GM23248 (cell line): Measurements from ENCODE around the gene TSEN34. TPM values are rescaled to one million over a fixed set of nuclear protein-coding genes. Genes with fewer than 3 reads are reported as not detected.
A peak's percentile ranks its signal among the peaks of the same experiment; 100 is the strongest.

ENCODE experiments used
- DNase-seq: peaks from one replicate; pipeline ENCODE4 v3.0.0-alpha.2; 2015
- H2AFZ ChIP-seq: fragments of 200-600 bp; sonication (generic); 2 replicates; pipeline ENCODE4 v1.6.1; 2016; ENCODE audit warnings: antibody characterized with exemption
- H3F3A ChIP-seq: fragments of 200-600 bp; sonication (generic); 2 replicates; pipeline ENCODE4 v1.6.1; 2016; ENCODE audit warnings: mild to moderate bottlenecking, antibody characterized with exemption, mixed run types; ENCODE audit not compliant: insufficient read depth
- H3K27ac ChIP-seq: fragments of 200-600 bp; sonication (generic); 2 replicates; pipeline ENCODE4 v1.5.1; 2016; ENCODE audit warnings: mild to moderate bottlenecking
- H3K27me3 ChIP-seq: fragments of 200-600 bp; sonication (generic); replicated peaks from 2 replicates; pipeline ENCODE4 v1.6.1; 2016; ENCODE audit warnings: mild to moderate bottlenecking; ENCODE audit not compliant: insufficient read depth
- H3K36me3 ChIP-seq: fragments of 200-600 bp; sonication (generic); 2 replicates; pipeline ENCODE4 v1.6.1; 2016; ENCODE audit warnings: low read depth, mild to moderate bottlenecking
- H3K4me1 ChIP-seq: fragments of 200-600 bp; sonication (generic); 2 replicates; pipeline ENCODE4 v1.6.1; 2016; ENCODE audit warnings: mild to moderate bottlenecking; ENCODE audit not compliant: insufficient read depth
- H3K4me2 ChIP-seq: fragments of 200-600 bp; sonication (generic); one replicate; pipeline ENCODE4 v1.6.1; 2016; ENCODE audit warnings: mild to moderate bottlenecking; ENCODE audit not compliant: unreplicated experiment
- H3K4me3 ChIP-seq: fragments of 200-600 bp; sonication (generic); 2 replicates; pipeline ENCODE4 v1.5.1; 2016; ENCODE audit warnings: mild to moderate bottlenecking
- H3K79me2 ChIP-seq: fragments of 200-600 bp; sonication (generic); 2 replicates; pipeline ENCODE4 v1.6.1; 2016; ENCODE audit warnings: mild to moderate bottlenecking; ENCODE audit not compliant: insufficient read depth
- H3K9ac ChIP-seq: fragments of 200-600 bp; sonication (generic); 2 replicates; pipeline ENCODE4 v1.6.1; 2016; ENCODE audit warnings: mild to moderate bottlenecking
- H3K9me2 ChIP-seq: fragments of 200-600 bp; sonication (generic); 2 replicates; pipeline ENCODE4 v1.6.1; 2016; ENCODE audit warnings: mixed run types, mild to moderate bottlenecking, moderate library complexity; ENCODE audit not compliant: insufficient read depth
- H3K9me3 ChIP-seq: fragments of 200-600 bp; sonication (generic); one replicate; pipeline ENCODE4 v1.6.1; 2017; ENCODE audit warnings: low read depth
- H4K20me1 ChIP-seq: fragments of 200-600 bp; sonication (generic); 2 replicates; pipeline ENCODE4 v1.6.0; 2016; ENCODE audit not compliant: insufficient read depth
- EZH2 ChIP-seq: fragments of 200-600 bp; sonication (generic); IDR thresholded peaks from 2 replicates; pipeline ENCODE4 v1.6.1; 2018; ENCODE audit warnings: antibody characterized with exemption, mild to moderate bottlenecking; ENCODE audit not compliant: insufficient read depth, poor library complexity, severe bottlenecking
- EZH2phosphoT487 ChIP-seq: fragments of 200-600 bp; sonication (generic); IDR thresholded peaks from 2 replicates; pipeline ENCODE4 v1.6.1; 2018; ENCODE audit warnings: antibody characterized with exemption, moderate library complexity, mild to moderate bottlenecking, low read depth; ENCODE audit not compliant: insufficient read depth
- WGBS, 2 experiments: methylation state at CpG; one replicate each; pipeline ENCODE4 v1.1.6; 2015 to 2017; ENCODE audit warnings: low lambda C conversion rate in 2 of 2, low coverage in 1 of 2; ENCODE audit errors: missing lambda C conversion rate in 2 of 2; 5-methylcytosine and 5-hydroxymethylcytosine counted together
- in situ Hi-C: fragments of 300-500 bp; cut with MboI; formaldehyde crosslinking; loops from 2 replicates; pipeline ENCODE4 v1.15.0; 2020
- polyA plus RNA-seq: library from polyadenylated mRNA; unstranded; fragments of >200 nt; fragmentation: Nextera tagmentation; extraction: Ambion mirVana; gene quantifications from 2 replicates; pipeline ENCODE4 v1.2.1, GENCODE V29; 2016
- total RNA-seq: library from RNA; depleted of rRNA; stranded (reverse); fragments of >200 nt; shearing (Covaris generic); gene quantifications from 2 replicates; pipeline ENCODE4 v1.2.3, GENCODE V29; 2014; rRNA removed

TSEN34 gene
- total RNA-seq (102 and 105 TPM in 2 replicates), polyA plus RNA-seq (90.0 TPM in 2 replicates)

- 1 to 2% methylated on average over 44 to 68 of the region's 77 CpGs for WGBS, 2 experiments
- Histone ChIP-seq H3K79me2 (peaks cover 65% of the 10 kb centered on the region), H3K27me3 (no peaks in the 10 kb centered on the region), H3K4me2 (peak within 1 kb of the TSS; percentile 90), H3K9ac (peak within 1 kb of the TSS; percentile 94), H3K9me2 (no peaks in the 10 kb centered on the region), H3K27ac (peak within 1 kb of the TSS; percentile 98), H3K4me1 (peaks cover 11% of the 10 kb centered on the region), H4K20me1 (no peaks in the 10 kb centered on the region), H3K36me3 (peaks cover 6% of the 10 kb centered on the region), H3K9me3 (no peaks in the 10 kb centered on the region), H2AFZ (peak within 1 kb of the TSS; percentile 78), H3F3A (peaks cover 18% of the 10 kb centered on the region), H3K4me3 (peak within 1 kb of the TSS; percentile 86)
- TF ChIP-seq EZH2 (no peak), EZH2phosphoT487 (no peak)
- in situ Hi-C loops, result no loop called here
- peak; percentile 90 for DNase-seq
Observed at GRCh38 chr19:54191011-54191810, at the start of gene TSEN34. TSEN34 (plus strand) TSS chr19:54191308; CDS start chr19:54191365, 57 bp downstream.

GRCh38 chr19:54141356-54141755 lies 49.8 kb upstream of the TSEN34 start:
- peaks cover 20% of the 10 kb centered on the region for H3K36me3 ChIP-seq
- in situ Hi-C loops, result no loop called here
- peaks cover 76% of the 10 kb centered on the region for H3K79me2 ChIP-seq
- peaks cover 7% of the 10 kb centered on the region; the same call in 1 of the 2 replicates for H3F3A ChIP-seq
- DNase-seq, result peak; percentile 56
- 32 to 40% methylated on average over 3 of the region's 3 CpGs for WGBS, 2 experiments
- H4K20me1 ChIP-seq, result peaks cover 4% of the 10 kb centered on the region; the same call in 1 of the 2 replicates
- TF ChIP-seq EZH2phosphoT487 (no peak), EZH2 (no peak)
- no peak overlapping the region for H2AFZ ChIP-seq
- H3K9ac ChIP-seq, result no peak overlapping the region; the same call in 1 of the 2 replicates
- H3K4me3 ChIP-seq, result no peak overlapping the region
- no peaks in the 10 kb centered on the region for H3K27me3 ChIP-seq
- peak overlapping the region; percentile 5 for H3K4me2 ChIP-seq
- no peaks in the 10 kb centered on the region for H3K9me3 ChIP-seq
- H3K9me2 ChIP-seq, result no peaks in the 10 kb centered on the region
- H3K4me1 ChIP-seq, result peaks cover 21% of the 10 kb centered on the region
- peak overlapping the region; percentile 40 for H3K27ac ChIP-seq

DNA sequence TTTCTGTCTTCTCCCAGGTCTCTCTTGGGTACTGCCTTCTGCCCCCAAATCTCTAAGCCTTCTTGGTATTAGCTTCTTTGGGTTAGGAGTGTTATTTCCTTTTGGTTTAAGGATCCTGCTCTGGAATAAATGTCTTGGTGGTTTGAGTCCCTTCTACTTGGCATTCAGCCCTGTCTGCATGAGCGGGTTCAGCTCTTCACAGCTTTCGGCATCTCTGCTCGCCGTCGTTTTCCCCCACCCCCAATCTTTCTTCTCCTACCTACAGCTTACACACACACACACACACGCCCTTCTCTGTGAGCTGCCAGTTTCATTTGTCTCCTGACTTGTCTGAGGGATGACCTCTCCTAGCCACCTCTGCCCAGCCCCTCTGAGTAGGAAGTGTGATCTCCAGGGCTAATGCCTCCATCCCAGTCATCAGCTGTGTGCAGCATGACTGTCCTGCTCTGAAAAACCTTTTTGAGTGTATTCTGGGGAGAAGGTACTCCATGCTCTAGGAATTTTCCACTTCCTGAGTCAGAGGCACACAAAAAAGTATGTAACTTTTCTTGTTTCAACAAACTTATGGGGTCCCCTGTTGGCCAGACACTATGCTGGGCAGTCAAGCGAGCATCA lies 48.8 kb upstream of the TSEN34 start:
- H3K4me1 ChIP-seq, result peaks cover 21% of the 10 kb centered on the region
- H3F3A ChIP-seq, result peaks cover 2% of the 10 kb centered on the region; the same call in 1 of the 2 replicates
- no peak overlapping the region for H3K4me2 ChIP-seq
- no peak for TF ChIP-seq EZH2
- no peak for TF ChIP-seq EZH2phosphoT487
- no peaks in the 10 kb centered on the region for H3K27me3 ChIP-seq
- whole genome bisulfite sequencing, 2 experiments, result 59 to 67% methylated on average over 7 of the region's 7 CpGs
- no peaks in the 10 kb centered on the region for H3K9me3 ChIP-seq
- H4K20me1 ChIP-seq, result peaks cover 4% of the 10 kb centered on the region; the same call in 1 of the 2 replicates
- no peak overlapping the region for H2AFZ ChIP-seq
- peak overlapping the region; percentile 40 for H3K27ac ChIP-seq
- in situ Hi-C loops, result no loop called here
- H3K9ac ChIP-seq, result no peak overlapping the region
- peak; percentile 58 for DNase-seq
- H3K9me2 ChIP-seq, result no peaks in the 10 kb centered on the region
- H3K36me3 ChIP-seq, result peaks cover 20% of the 10 kb centered on the region
- H3K4me3 ChIP-seq, result no peak overlapping the region
- peaks cover 76% of the 10 kb centered on the region for H3K79me2 ChIP-seq

DNA sequence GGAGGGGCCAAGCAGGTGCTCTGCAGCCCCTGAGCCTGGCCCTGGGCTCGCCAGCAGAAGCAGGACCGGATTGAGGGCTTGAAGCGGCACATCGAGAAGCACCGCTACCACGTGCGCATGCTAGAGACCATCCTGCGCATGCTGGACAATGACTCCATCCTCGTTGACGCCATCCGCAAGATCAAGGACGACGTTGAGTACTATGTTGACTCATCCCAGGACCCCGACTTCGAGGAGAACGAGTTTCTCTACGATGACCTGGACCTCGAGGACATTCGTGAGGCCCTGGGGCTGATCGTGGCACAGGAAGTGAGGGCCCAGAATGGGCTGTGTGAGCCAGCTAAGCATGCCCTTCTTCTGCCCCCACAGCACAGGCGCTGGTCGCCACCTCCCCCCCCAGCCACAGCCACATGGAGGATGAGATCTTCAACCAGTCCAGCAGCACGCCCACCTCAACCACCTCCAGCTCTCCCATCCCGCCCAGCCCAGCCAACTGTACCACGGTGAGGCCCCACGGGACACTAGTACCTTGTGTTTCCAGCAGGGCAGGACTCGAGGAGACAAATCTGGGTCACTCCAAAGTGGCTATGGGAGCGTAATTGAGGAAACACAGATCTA lies 45.5 kb upstream of the TSEN34 start:
- Histone ChIP-seq H3K4me2 (no peak overlapping the region), H3K9ac (no peak overlapping the region), H3K36me3 (peaks cover 20% of the 10 kb centered on the region), H3K27me3 (no peaks in the 10 kb centered on the region), H3K9me2 (no peaks in the 10 kb centered on the region), H3K79me2 (peaks cover 45% of the 10 kb centered on the region), H2AFZ (no peak overlapping the region), H3K4me1 (peaks cover 16% of the 10 kb centered on the region), H4K20me1 (no peaks in the 10 kb centered on the region; the same call in 1 of the 2 replicates), H3F3A (peaks cover 2% of the 10 kb centered on the region; the same call in 1 of the 2 replicates), H3K9me3 (no peaks in the 10 kb centered on the region), H3K4me3 (no peak overlapping the region), H3K27ac (no peak overlapping the region)
- WGBS, 2 experiments, result 92% methylated on average over 27 to 28 of the region's 28 CpGs
- TF ChIP-seq EZH2 (no peak), EZH2phosphoT487 (no peak)
- in situ Hi-C loops, result no loop called here
- no peak for DNase-seq
